Psoas muscle (tissue), 8 donors: Measurements from ENCODE around the gene NT5M. TPM values are rescaled to one million over a fixed set of nuclear protein-coding genes. Genes with fewer than 3 reads are reported as not detected.
"Not testable (repeated sequence)": the region's sequence is repeated elsewhere in the genome, so short reads cannot be mapped to it uniquely, and the experiment has no call there.

ENCODE experiments used
- ATAC-seq, 4 donors: fragments of 200-7000 bp; cut with Tn5 transposase; one replicate each; pipeline ENCODE4 v1.9.1; 2020; ENCODE audit warnings: moderate library complexity in 3 of 4, mild to moderate bottlenecking in 2 of 4
- DNase-seq, 2 donors: peaks; one replicate each; pipeline ENCODE4 v3.0.0-alpha.2; 2020
- H3K27ac ChIP-seq: fragments of 200-600 bp; one replicate; pipeline ENCODE4 v1.8.0; 2022
- H3K27me3 ChIP-seq, 3 donors: fragments of 200-600 bp in 1 of 3; one replicate each; pipeline versions ENCODE4 v1.6.1 to v1.8.0; 2013 to 2022; ENCODE audit warnings: low read length in 2 of 3, mild to moderate bottlenecking in 2 of 3, moderate library complexity in 1 of 3; ENCODE audit not compliant: insufficient read depth in 3 of 3
- H3K36me3 ChIP-seq, 2 donors: fragments of 200-600 bp in 1 of 2; one replicate each; pipeline versions ENCODE4 v1.6.1 to v1.8.0; 2013 to 2022; ENCODE audit warnings: low read depth in 1 of 2, mild to moderate bottlenecking in 1 of 2, moderate library complexity in 1 of 2; ENCODE audit not compliant: insufficient read depth in 1 of 2
- H3K4me1 ChIP-seq: fragments of 200-600 bp; one replicate; pipeline ENCODE4 v1.8.0; 2022
- H3K4me3 ChIP-seq: fragments of 200-600 bp; one replicate; pipeline ENCODE4 v1.8.0; 2022; ENCODE audit warnings: mild to moderate bottlenecking
- H3K9me3 ChIP-seq: fragments of 200-600 bp; one replicate; pipeline ENCODE4 v1.8.0; 2022
- WGBS, 3 donors: extraction: QIAGEN DNeasy Blood & Tissue Kit; methylation state at CpG; one replicate each; pipeline versions ENCODE4 v1.1.6 to v1.1.7; 2013; 5-methylcytosine and 5-hydroxymethylcytosine counted together
- intact Hi-C, 2 donors: fragments of 100-400 bp; cut with DNase I; formaldehyde crosslinking; loops; one replicate each; pipeline versions ENCODE4 v1.11.0 to v1.14.2; 2022
- polyA plus RNA-seq, 3 donors: library from polyadenylated mRNA; stranded (reverse); fragments of 200-250 nt; gene quantifications; one replicate each; pipeline ENCODE4 v1.2.3, GENCODE V29; 2013
- total RNA-seq, 4 donors: library from RNA; stranded (reverse); fragmentation: NEBNext Ultra II Directional in 2 of 4; extraction: Animal tissue kit (Norgen Biotek cat#: 25700) in 2 of 4; gene quantifications; one replicate each; pipeline versions ENCODE4 v1.2.1 to v1.2.4, GENCODE V29; 2021 to 2023
- TF ChIP-seq, protein P1 (sequence below): fragments of 200-600 bp; IDR thresholded peaks from one replicate; pipeline ENCODE4 v1.8.0; 2022; ENCODE audit warnings: antibody characterized with exemption
- donor health status: healthy with polysubstance abuse.
- donor health status: DM: no; HTN: no; CAD: no; lungs with moderate emphysema.
- donor health status: Bipolar disorder and iron deficiency.
- donor health status: healthy.
- donor health status: DM: yes; HTN: yes; CAD: no.
- donor health status: DM: no; HTN: no; CAD: no.
- donor health status: DM: no; HTN: no; CAD: no.
- donor health status: DM: yes; HTN: yes; CAD: no.

Gene NT5M
- total and polyA plus RNA-seq, 7 donors = 6.0 to 11.5 (median 8.0) TPM

DNA sequence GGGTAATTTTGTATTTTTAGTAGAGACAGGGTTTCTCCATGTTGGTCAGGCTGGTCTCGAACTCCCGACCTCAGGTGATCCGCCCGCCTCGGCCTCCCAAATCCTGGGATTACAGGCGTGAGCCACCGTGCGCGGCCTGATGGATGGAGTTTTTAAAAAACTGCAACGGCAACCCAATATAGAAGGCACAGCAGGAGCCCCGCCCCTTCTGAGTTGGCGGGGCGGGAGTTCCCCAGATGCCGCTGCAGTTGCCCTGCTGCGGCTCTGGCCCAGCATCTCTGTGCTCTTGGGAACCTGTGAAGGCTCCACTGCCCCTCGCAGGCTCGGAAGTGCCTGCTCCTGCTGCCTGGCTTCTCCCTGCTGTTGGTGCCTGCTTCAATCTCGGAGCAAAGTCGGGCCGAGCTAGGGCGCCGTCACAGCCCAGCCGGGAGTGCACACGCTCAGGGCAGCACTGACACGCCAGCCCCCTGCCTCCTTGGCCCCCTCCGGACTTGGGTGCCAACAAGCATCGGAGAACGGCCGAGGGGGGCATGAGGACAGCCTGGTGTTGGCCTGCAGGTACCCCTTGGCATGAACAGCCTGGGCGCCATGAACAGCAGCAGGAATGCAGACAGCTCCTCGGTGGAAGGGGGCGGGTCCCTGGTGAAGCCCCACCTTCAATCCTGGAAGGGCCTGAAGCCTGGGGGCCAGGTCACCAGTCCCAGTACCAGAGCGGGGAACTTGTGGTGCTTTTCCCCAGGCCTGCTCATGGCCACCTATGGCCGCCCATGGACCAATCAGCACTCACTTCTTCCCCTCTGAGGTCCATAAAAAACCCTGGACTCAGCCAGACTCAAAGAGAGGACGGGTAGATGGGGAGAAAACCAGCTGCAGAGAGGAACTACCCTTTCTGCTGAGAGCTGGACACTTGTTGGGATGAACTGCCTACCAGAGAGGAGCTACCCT, 2.3 kb upstream of the NT5M start:
- DNase-seq (peak in 1 of 2 donors; percentile 44), ATAC-seq (peak in 1 of 4 donors; percentile 40)
- no peak overlapping the region for H3K27ac ChIP-seq
- no peaks in the 10 kb centered on the region for H3K36me3 ChIP-seq
- peak overlapping the region; percentile 54 for H3K4me3 ChIP-seq
- TF ChIP-seq, protein P1, sequence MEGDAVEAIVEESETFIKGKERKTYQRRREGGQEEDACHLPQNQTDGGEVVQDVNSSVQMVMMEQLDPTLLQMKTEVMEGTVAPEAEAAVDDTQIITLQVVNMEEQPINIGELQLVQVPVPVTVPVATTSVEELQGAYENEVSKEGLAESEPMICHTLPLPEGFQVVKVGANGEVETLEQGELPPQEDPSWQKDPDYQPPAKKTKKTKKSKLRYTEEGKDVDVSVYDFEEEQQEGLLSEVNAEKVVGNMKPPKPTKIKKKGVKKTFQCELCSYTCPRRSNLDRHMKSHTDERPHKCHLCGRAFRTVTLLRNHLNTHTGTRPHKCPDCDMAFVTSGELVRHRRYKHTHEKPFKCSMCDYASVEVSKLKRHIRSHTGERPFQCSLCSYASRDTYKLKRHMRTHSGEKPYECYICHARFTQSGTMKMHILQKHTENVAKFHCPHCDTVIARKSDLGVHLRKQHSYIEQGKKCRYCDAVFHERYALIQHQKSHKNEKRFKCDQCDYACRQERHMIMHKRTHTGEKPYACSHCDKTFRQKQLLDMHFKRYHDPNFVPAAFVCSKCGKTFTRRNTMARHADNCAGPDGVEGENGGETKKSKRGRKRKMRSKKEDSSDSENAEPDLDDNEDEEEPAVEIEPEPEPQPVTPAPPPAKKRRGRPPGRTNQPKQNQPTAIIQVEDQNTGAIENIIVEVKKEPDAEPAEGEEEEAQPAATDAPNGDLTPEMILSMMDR = no peak
- WGBS, 3 donors = 16 to 19% (median 16%) methylated on average over 35 of the region's 35 CpGs
- H3K4me1 ChIP-seq = peaks cover 3% of the 10 kb centered on the region
- intact Hi-C loops = no loop called here
- H3K9me3 ChIP-seq = no peaks in the 10 kb centered on the region
- H3K27me3 ChIP-seq = peaks cover 0 to 2% (median 0%) of the 10 kb centered on the region in 3 donors

DNA sequence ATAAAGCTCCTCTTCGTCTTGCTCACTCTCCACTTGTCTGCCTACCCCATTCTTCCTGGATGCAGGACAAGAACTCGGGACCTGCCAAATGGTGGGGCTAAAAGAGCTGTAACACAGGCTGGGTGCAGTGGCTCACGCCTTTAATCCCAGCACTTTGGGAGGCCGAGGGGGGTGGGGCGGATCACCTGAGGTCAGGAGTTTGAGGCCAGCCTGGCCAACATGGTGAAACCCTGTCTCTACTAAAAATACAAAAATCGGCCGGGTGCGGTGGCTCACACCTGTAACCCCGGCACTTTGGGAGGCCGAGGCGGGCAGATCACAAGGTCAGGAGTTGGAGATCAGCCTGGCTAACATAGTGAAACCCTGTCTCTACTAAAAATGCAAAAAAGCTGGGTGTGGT, 1.5 kb upstream of the NT5M start:
- H3K36me3 ChIP-seq, H3K9me3 ChIP-seq, H3K4me1 ChIP-seq, H3K27me3 ChIP-seq, DNase-seq, intact Hi-C loops, H3K27ac ChIP-seq, ATAC-seq, H3K4me3 ChIP-seq: not testable (repeated sequence)
- 97% methylated on average over 11 of the region's 11 CpGs for WGBS, 3 donors

DNA sequence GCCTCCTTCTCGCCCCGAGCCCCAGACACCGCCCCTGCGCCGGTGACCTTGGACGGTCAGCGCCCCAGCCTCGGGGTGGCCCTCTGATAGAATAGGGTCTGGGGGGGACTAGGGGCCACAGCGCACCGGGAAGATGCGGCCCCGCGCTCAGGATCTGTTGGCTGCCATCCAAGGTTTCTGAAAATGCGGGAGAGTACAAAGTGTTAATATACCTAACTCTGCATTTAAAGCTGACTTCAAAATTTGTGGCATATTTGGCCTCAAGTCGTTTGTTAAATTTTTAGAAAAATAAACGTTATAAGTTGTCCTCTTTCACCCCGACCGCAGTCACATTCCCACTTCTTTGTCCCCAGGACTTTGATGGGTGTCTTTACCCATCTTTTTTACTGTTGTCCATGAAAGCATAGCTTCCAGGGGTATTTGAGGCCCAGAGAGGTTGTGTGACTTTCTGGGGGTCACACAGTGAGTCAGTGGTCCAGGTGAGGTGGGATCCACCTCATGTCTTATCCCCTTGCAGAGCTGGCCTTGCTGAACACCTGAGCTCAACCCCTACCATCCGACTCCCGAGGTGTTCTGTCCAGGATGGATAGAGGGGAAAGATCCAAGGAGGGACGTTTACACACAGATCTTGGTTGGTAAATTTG, 796 bp downstream of the NT5M start:
- no peaks in the 10 kb centered on the region for H3K9me3 ChIP-seq
- peaks cover 0 to 7% of the 10 kb centered on the region in 2 donors for H3K36me3 ChIP-seq
- ATAC-seq (no peak), DNase-seq (no peak)
- TF ChIP-seq, protein P1 = no peak
- peaks cover 3% of the 10 kb centered on the region for H3K4me1 ChIP-seq
- peak overlapping the region; percentile 70 for H3K27ac ChIP-seq
- intact Hi-C loops = no loop called here
- peaks cover 0 to 2% (median 0%) of the 10 kb centered on the region in 3 donors for H3K27me3 ChIP-seq
- H3K4me3 ChIP-seq = peak overlapping the region; percentile 72
- 18 to 25% (median 20%) methylated on average over 20 to 21 of the region's 21 CpGs for WGBS, 3 donors

DNA sequence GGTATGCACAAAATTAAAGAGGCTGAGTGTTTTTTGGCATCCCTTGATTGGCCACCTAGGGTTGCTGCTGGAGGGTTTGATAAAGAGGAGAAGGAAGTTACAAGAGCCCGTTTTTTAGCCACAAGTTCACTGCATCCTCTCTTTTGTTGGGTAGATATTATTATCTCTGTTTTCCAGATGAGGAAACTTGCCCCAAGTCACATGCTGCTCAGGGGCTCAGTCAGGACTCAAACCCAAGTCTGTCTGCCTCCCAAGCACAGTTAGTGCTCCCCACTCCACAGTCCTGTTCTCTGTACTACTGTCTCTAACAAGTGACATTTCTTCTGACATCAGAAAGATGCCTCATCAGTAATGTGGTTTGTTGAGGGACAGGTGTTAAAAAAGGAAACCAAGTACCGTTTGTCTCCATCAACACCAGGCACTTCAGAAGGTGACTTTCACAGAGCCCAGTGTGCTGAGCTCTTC, 1.4 kb downstream of the NT5M start:
- ATAC-seq (no peak), DNase-seq (no peak)
- WGBS, 3 donors = 64 to 73% (median 72%) methylated on average over 2 of the region's 2 CpGs
- H3K36me3 ChIP-seq = peaks cover 0 to 12% of the 10 kb centered on the region in 2 donors
- H3K9me3 ChIP-seq = no peaks in the 10 kb centered on the region
- no peak overlapping the region for H3K27ac ChIP-seq
- TF ChIP-seq, protein P1 = no peak
- H3K4me1 ChIP-seq = peaks cover 3% of the 10 kb centered on the region
- no peak overlapping the region for H3K4me3 ChIP-seq
- peaks cover 0 to 2% (median 0%) of the 10 kb centered on the region in 3 donors for H3K27me3 ChIP-seq
- intact Hi-C loops = no loop called here

DNA sequence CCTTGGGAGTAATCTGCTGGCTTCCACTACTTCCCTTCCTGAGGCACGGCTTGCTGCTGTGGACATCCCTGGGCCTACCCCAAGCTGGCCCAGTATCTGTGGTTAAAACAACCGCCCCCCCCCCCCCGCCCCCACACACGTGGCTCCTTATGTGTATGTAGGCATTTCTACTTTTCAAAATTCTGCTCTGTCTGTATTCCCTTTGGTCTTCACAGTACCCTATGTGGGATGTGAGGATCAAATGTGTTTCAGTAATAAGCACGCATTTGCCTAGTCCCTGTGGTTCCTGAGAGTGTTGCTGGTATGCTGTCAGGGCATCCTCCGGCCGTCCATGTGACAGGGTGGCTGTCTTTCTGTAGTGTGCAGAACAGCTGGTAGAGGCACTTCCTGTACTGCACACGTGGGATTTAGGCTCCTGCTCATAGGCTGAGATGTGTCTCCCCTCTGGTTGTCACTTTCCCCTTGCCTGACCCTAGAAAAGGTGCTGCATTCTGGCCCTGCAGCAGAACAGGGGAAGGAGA, 2.2 kb downstream of the NT5M start:
- Histone ChIP-seq H3K4me1 (peaks cover 3% of the 10 kb centered on the region), H3K27ac (no peak overlapping the region), H3K27me3 (peaks cover 0 to 2% (median 0%) of the 10 kb centered on the region in 3 donors), H3K36me3 (peaks cover 0 to 12% of the 10 kb centered on the region in 2 donors), H3K4me3 (no peak overlapping the region), H3K9me3 (no peaks in the 10 kb centered on the region)
- TF ChIP-seq, protein P1 = no peak
- ATAC-seq (no peak), DNase-seq (no peak)
- intact Hi-C loops = no loop called here
- 48 to 66% (median 51%) methylated on average over 8 of the region's 8 CpGs for WGBS, 3 donors
